ENCODE data around the gene ARL13A.
"Not testable (repeated sequence)": the region's sequence is repeated elsewhere in the genome, so short reads cannot be mapped to it uniquely, and the experiment has no call there.

Gene ARL13A

DNA sequence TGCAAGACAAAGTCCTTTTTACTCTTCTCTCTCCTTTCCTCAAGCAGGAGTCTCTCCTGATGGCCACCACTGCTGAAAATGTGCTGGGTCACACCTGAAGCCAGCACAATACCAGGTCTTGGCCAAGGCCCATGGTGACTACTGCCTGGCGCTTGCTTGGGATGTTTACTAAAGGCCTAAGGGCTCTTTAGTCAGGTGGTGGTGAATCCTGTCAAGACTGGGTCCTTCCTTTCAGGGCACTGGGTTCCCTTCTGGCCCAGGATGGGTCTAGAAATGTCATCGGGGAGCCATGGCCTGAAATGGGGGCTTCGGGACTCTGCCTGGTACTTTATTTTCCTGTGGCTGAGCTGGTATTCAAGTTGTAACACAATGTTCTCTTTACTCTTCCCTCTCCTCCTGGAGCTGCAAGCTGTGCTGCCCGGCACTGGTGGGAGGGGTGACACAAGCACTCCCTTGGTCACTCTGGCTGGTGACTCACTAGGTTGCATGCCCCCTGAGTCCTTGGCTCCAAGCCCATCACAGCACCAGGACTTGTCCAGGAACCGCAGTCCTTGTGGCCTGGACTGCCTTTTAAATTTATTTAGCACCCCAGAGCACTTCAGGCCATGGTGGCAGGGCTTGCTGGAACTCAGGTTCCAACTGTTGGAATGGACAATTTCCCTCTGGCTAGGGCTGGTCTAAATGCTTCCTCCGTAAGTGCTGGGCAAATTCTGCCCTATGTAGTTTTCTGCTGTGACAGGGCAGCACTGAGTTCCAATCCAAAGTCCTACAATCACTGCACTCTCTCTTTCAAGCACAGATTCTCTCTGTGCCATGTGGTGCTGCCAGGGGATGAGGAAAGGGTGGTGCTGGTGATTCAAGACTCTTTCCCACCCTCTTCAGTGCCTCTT is 11.3 kb downstream of the ARL13A start:
- H3K4me3 ChIP-seq (ENCODE audit: insufficient read depth, low read length, poor library complexity, severe bottlenecking) = no peak overlapping the region
- H3K27ac ChIP-seq (ENCODE audit: low read depth, low read length) = no peak overlapping the region
- TF ChIP-seq, protein P1, sequence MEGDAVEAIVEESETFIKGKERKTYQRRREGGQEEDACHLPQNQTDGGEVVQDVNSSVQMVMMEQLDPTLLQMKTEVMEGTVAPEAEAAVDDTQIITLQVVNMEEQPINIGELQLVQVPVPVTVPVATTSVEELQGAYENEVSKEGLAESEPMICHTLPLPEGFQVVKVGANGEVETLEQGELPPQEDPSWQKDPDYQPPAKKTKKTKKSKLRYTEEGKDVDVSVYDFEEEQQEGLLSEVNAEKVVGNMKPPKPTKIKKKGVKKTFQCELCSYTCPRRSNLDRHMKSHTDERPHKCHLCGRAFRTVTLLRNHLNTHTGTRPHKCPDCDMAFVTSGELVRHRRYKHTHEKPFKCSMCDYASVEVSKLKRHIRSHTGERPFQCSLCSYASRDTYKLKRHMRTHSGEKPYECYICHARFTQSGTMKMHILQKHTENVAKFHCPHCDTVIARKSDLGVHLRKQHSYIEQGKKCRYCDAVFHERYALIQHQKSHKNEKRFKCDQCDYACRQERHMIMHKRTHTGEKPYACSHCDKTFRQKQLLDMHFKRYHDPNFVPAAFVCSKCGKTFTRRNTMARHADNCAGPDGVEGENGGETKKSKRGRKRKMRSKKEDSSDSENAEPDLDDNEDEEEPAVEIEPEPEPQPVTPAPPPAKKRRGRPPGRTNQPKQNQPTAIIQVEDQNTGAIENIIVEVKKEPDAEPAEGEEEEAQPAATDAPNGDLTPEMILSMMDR (IDR thresholded peaks at IDR 0.05; ENCODE audit: insufficient read depth, low read length, poor library complexity, severe bottlenecking) = no peak
- no peak for TF ChIP-seq EZH2phosphoT487 (conservative IDR thresholded peaks at IDR 0.05; ENCODE audit: low read length)
- no peaks in the 10 kb centered on the region for H3K9me3 ChIP-seq (ENCODE audit: insufficient read depth, low read length)
- H3F3A ChIP-seq (ENCODE audit: insufficient read depth) = no peaks in the 10 kb centered on the region
- H3K27me3 ChIP-seq (ENCODE audit: low read length) = no peaks in the 10 kb centered on the region
- no peak overlapping the region for H2AFZ ChIP-seq (ENCODE audit: low read depth, low read length, severe bottlenecking)
- H3K79me2 ChIP-seq (ENCODE audit: insufficient read depth, low read length) = no peaks in the 10 kb centered on the region
- no peaks in the 10 kb centered on the region for H3K9me2 ChIP-seq (replicated peaks; ENCODE audit: insufficient read depth, low read length)
- H3K4me2 ChIP-seq (ENCODE audit: low read depth, low read length, poor library complexity, severe bottlenecking) = no peak overlapping the region
- H3K9ac ChIP-seq (ENCODE audit: low read length) = no peak overlapping the region
- H3K36me3 ChIP-seq (ENCODE audit: low read length) = no peaks in the 10 kb centered on the region
- H4K20me1 ChIP-seq (ENCODE audit: low read depth, low read length) = no peaks in the 10 kb centered on the region

DNA sequence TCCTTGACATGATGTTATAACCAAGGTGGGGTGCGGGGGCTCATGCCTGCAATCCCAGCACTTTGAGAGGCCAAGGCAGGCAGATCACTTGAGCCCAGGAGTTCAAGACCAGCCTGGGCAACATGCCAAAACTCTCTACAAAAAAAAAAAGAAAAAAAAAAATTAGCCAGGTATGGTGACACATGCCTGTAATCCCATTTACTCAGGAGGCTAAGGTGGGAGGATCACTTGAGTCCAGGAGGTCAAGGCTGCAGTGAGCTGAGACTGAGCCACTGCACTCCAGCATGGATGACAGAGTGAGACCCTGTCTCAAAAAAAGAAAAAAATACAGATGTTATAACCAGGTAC is 12.0 kb downstream of the ARL13A start:
- H2AFZ ChIP-seq (ENCODE audit: low read depth, low read length, severe bottlenecking); H4K20me1 ChIP-seq (ENCODE audit: low read depth, low read length); H3K27me3 ChIP-seq (ENCODE audit: low read length); H3K9ac ChIP-seq (ENCODE audit: low read length); H3K9me2 ChIP-seq (replicated peaks; ENCODE audit: insufficient read depth, low read length); H3K9me3 ChIP-seq (ENCODE audit: insufficient read depth, low read length); H3K36me3 ChIP-seq (ENCODE audit: low read length); H3F3A ChIP-seq (ENCODE audit: insufficient read depth); H3K27ac ChIP-seq (ENCODE audit: low read depth, low read length); H3K4me3 ChIP-seq (ENCODE audit: insufficient read depth, low read length, poor library complexity, severe bottlenecking); H3K79me2 ChIP-seq (ENCODE audit: insufficient read depth, low read length); H3K4me2 ChIP-seq (ENCODE audit: low read depth, low read length, poor library complexity, severe bottlenecking): not testable (repeated sequence)

DNA sequence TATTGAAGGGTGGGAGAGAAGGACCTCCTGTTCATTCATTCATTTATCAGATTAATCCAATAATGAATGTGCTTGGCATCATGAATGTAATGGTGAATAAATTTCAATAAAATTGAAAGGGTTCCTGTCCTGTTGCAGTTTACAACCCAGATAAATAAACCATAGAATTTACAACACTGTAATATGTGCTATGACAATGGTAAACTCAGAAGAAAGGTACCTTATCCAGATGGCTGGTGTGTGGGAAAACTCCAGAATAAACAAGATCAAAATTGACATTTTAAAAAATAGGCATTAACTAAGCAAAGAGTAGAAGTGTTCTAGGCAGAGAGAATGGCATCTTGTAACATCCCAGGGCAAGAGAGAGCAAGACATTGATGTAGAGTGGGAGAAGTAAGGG is 15.3 kb downstream of the ARL13A start:
- H3K4me3 ChIP-seq (ENCODE audit: insufficient read depth, low read length, poor library complexity, severe bottlenecking) = no peak overlapping the region
- no peaks in the 10 kb centered on the region for H3K9me3 ChIP-seq (ENCODE audit: insufficient read depth, low read length)
- H4K20me1 ChIP-seq (ENCODE audit: low read depth, low read length) = no peaks in the 10 kb centered on the region
- no peaks in the 10 kb centered on the region for H3K27me3 ChIP-seq (ENCODE audit: low read length)
- TF ChIP-seq EZH2phosphoT487 (conservative IDR thresholded peaks at IDR 0.05; ENCODE audit: low read length) = no peak
- TF ChIP-seq, protein P1 (IDR thresholded peaks at IDR 0.05; ENCODE audit: insufficient read depth, low read length, poor library complexity, severe bottlenecking) = no peak
- H2AFZ ChIP-seq (ENCODE audit: low read depth, low read length, severe bottlenecking) = no peak overlapping the region
- no peak overlapping the region for H3K9ac ChIP-seq (ENCODE audit: low read length)
- no peaks in the 10 kb centered on the region for H3K9me2 ChIP-seq (replicated peaks; ENCODE audit: insufficient read depth, low read length)
- no peak overlapping the region for H3K27ac ChIP-seq (ENCODE audit: low read depth, low read length)
- H3K36me3 ChIP-seq (ENCODE audit: low read length) = no peaks in the 10 kb centered on the region
- H3K4me2 ChIP-seq (ENCODE audit: low read depth, low read length, poor library complexity, severe bottlenecking) = no peak overlapping the region
- no peaks in the 10 kb centered on the region for H3F3A ChIP-seq (ENCODE audit: insufficient read depth)
- no peaks in the 10 kb centered on the region for H3K79me2 ChIP-seq (ENCODE audit: insufficient read depth, low read length)

DNA sequence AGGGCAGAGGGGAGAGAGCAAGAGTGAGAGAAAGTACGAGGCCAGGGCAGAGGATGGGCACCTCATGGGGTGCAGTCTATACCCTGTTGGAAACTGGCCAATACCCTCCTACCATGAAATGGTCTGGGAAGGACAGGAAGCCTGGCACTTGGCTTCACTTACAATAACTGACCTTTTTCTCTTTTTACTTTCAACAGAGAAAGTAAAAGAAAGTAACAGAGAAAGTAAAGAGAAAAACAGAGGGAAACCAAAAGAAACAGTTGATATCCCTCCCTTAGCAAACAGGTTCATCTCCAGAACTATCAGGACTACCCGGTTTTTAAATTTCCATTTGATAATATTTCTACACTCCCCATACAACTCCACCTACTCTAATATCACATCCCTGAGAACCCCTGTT is 20.6 kb downstream of the ARL13A start:
- no peaks in the 10 kb centered on the region for H3K9me2 ChIP-seq (replicated peaks; ENCODE audit: insufficient read depth, low read length)
- no peak overlapping the region for H3K4me2 ChIP-seq (ENCODE audit: low read depth, low read length, poor library complexity, severe bottlenecking)
- H3K36me3 ChIP-seq (ENCODE audit: low read length) = no peaks in the 10 kb centered on the region
- H3K27me3 ChIP-seq (ENCODE audit: low read length) = no peaks in the 10 kb centered on the region
- TF ChIP-seq EZH2phosphoT487 (conservative IDR thresholded peaks at IDR 0.05; ENCODE audit: low read length) = no peak
- TF ChIP-seq, protein P1 (IDR thresholded peaks at IDR 0.05; ENCODE audit: insufficient read depth, low read length, poor library complexity, severe bottlenecking) = no peak
- H3K27ac ChIP-seq (ENCODE audit: low read depth, low read length) = no peak overlapping the region
- no peaks in the 10 kb centered on the region for H3K79me2 ChIP-seq (ENCODE audit: insufficient read depth, low read length)
- H3K9ac ChIP-seq (ENCODE audit: low read length) = no peak overlapping the region
- no peak overlapping the region for H2AFZ ChIP-seq (ENCODE audit: low read depth, low read length, severe bottlenecking)
- no peaks in the 10 kb centered on the region for H3K9me3 ChIP-seq (ENCODE audit: insufficient read depth, low read length)
- no peak overlapping the region for H3K4me3 ChIP-seq (ENCODE audit: insufficient read depth, low read length, poor library complexity, severe bottlenecking)
- H3F3A ChIP-seq (ENCODE audit: insufficient read depth) = no peaks in the 10 kb centered on the region
- no peaks in the 10 kb centered on the region for H4K20me1 ChIP-seq (ENCODE audit: low read depth, low read length)
